Measurements from ENCODE around the gene SPTBN1. TPM values are rescaled to one million over a fixed set of nuclear protein-coding genes. Genes with fewer than 3 reads are reported as not detected.

Gene SPTBN1
- total and polyA plus RNA-seq, 2 experiments from 2014 or later, result 58.1 to 204 TPM

GRCh38 chr2:54559593-54560145 lies 103.5 kb downstream of the SPTBN1 start:
- H3K27ac Mint-ChIP-seq, result peak overlapping the region; percentile 34
- Histone ChIP-seq H3F3A (replicated peaks; ENCODE audit: low read depth) (no peaks in the 10 kb centered on the region; the same call in 1 of the 2 replicates), H2AFZ (no peak overlapping the region), H3K79me2 (replicated peaks; ENCODE audit: insufficient read depth) (peaks cover 70% of the 10 kb centered on the region), H3K27me3 (ENCODE audit: insufficient read depth) (no peaks in the 10 kb centered on the region), H3K27ac (ENCODE audit: low read depth) (peak overlapping the region; percentile 99), H4K20me1 (replicated peaks; ENCODE audit: insufficient read depth) (peaks cover 13% of the 10 kb centered on the region), H3K9me2 (ENCODE audit: insufficient read depth) (no peaks in the 10 kb centered on the region), H3K4me1 (ENCODE audit: insufficient read depth) (peaks cover 38% of the 10 kb centered on the region), H3K36me3 (ENCODE audit: insufficient read depth) (no peaks in the 10 kb centered on the region), H3K4me3 (peak overlapping the region; percentile 70), H3K4me2 (peak overlapping the region; percentile 89)
- ATAC-seq (peak; percentile 8), DNase-seq (ENCODE audit: low spot score) (peak; percentile 38)
- H3K4me3 Mint-ChIP-seq, result peak overlapping the region; percentile 98
- TF ChIP-seq POLR2AphosphoS5 (IDR thresholded peaks at IDR 0.05; ENCODE audit: low read depth) (peak; percentile 29; the same call in 1 of the 2 replicates), REST (IDR thresholded peaks at IDR 0.05; ENCODE audit: unreplicated experiment) (no peak)
- no peaks in the 10 kb centered on the region for H3K27me3 Mint-ChIP-seq (ENCODE audit: insufficient read depth, low read depth, poor library complexity)
- peaks cover 3% of the 10 kb centered on the region; the same call in 1 of the 3 replicates for H3K36me3 Mint-ChIP-seq (ENCODE audit: low read depth)
- H3K9me3 Mint-ChIP-seq, result no peaks in the 10 kb centered on the region
- H3K4me1 Mint-ChIP-seq, result peaks cover 54% of the 10 kb centered on the region

GRCh38 chr2:54560146-54560881 lies 104.2 kb downstream of the SPTBN1 start:
- H3K4me3 Mint-ChIP-seq, result peak overlapping the region; percentile 98
- Histone ChIP-seq H3F3A (replicated peaks; ENCODE audit: low read depth) (no peaks in the 10 kb centered on the region; the same call in 1 of the 2 replicates), H3K4me3 (peak overlapping the region; percentile 70), H3K9me2 (ENCODE audit: insufficient read depth) (no peaks in the 10 kb centered on the region), H3K4me2 (peak overlapping the region; percentile 89), H3K27ac (ENCODE audit: low read depth) (peak overlapping the region; percentile 99), H3K36me3 (ENCODE audit: insufficient read depth) (no peaks in the 10 kb centered on the region), H3K27me3 (ENCODE audit: insufficient read depth) (no peaks in the 10 kb centered on the region), H3K4me1 (ENCODE audit: insufficient read depth) (peaks cover 42% of the 10 kb centered on the region), H4K20me1 (replicated peaks; ENCODE audit: insufficient read depth) (peaks cover 20% of the 10 kb centered on the region), H2AFZ (no peak overlapping the region), H3K79me2 (replicated peaks; ENCODE audit: insufficient read depth) (peaks cover 76% of the 10 kb centered on the region)
- H3K27me3 Mint-ChIP-seq (ENCODE audit: insufficient read depth, low read depth, poor library complexity), result no peaks in the 10 kb centered on the region
- DNase-seq (ENCODE audit: low spot score) (peak; percentile 40), ATAC-seq (no peak)
- peaks cover 3% of the 10 kb centered on the region; the same call in 1 of the 3 replicates for H3K36me3 Mint-ChIP-seq (ENCODE audit: low read depth)
- H3K27ac Mint-ChIP-seq, result peak overlapping the region; percentile 34
- no peak for TF ChIP-seq CREB1 (CRISPR knock-in tag; IDR thresholded peaks at IDR 0.05; ENCODE audit: low read depth)
- no peak for TF ChIP-seq STAT1 (IDR thresholded peaks at IDR 0.05; ENCODE audit: unreplicated experiment)
- no peak for TF ChIP-seq POLR2AphosphoS5 (IDR thresholded peaks at IDR 0.05; ENCODE audit: low read depth)
- no peak for TF ChIP-seq EZH2 (IDR thresholded peaks at IDR 0.05; ENCODE audit: low read depth, unreplicated experiment)
- TF ChIP-seq JUNB (IDR thresholded peaks at IDR 0.05; ENCODE audit: unreplicated experiment), result no peak
- no peak for TF ChIP-seq ETS1 (IDR thresholded peaks at IDR 0.05)
- TF ChIP-seq NANOG (IDR thresholded peaks at IDR 0.05; ENCODE audit: borderline replicate concordance), result no peak
- no peak for TF ChIP-seq ZNF114 (CRISPR knock-in tag; IDR thresholded peaks at IDR 0.05)
- no peak for TF ChIP-seq EZH2phosphoT487 (IDR thresholded peaks at IDR 0.05; ENCODE audit: unreplicated experiment)
- TF ChIP-seq CTCF (conservative IDR thresholded peaks at IDR 0.05; ENCODE audit: low read depth in 2 of 2), result no peak
- no peak for TF ChIP-seq REST (IDR thresholded peaks at IDR 0.05; ENCODE audit: unreplicated experiment)
- TF ChIP-seq ZNF331 (CRISPR knock-in tag; IDR thresholded peaks at IDR 0.05; ENCODE audit: low read depth), result no peak
- peaks cover 58% of the 10 kb centered on the region for H3K4me1 Mint-ChIP-seq
- no peaks in the 10 kb centered on the region for H3K9me3 Mint-ChIP-seq

All from GM23338 (cell line).